ENCODE results near the gene TUBAL3.

GRCh38 chr10:5349362-5349761, 55.3 kb downstream of the TUBAL3 start:
- TF ChIP-seq, protein P1, sequence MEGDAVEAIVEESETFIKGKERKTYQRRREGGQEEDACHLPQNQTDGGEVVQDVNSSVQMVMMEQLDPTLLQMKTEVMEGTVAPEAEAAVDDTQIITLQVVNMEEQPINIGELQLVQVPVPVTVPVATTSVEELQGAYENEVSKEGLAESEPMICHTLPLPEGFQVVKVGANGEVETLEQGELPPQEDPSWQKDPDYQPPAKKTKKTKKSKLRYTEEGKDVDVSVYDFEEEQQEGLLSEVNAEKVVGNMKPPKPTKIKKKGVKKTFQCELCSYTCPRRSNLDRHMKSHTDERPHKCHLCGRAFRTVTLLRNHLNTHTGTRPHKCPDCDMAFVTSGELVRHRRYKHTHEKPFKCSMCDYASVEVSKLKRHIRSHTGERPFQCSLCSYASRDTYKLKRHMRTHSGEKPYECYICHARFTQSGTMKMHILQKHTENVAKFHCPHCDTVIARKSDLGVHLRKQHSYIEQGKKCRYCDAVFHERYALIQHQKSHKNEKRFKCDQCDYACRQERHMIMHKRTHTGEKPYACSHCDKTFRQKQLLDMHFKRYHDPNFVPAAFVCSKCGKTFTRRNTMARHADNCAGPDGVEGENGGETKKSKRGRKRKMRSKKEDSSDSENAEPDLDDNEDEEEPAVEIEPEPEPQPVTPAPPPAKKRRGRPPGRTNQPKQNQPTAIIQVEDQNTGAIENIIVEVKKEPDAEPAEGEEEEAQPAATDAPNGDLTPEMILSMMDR (IDR thresholded peaks at IDR 0.05), result no peak
- TF ChIP-seq IRF3 (IDR thresholded peaks at IDR 0.05; ENCODE audit: low read depth, low read length) (no peak), SIN3A (IDR thresholded peaks at IDR 0.05; ENCODE audit: borderline replicate concordance, low read depth, low read length) (no peak), POLR2AphosphoS5 (IDR thresholded peaks at IDR 0.05; ENCODE audit: low read depth, low read length) (no peak), TCF12 (IDR thresholded peaks at IDR 0.05) (no peak), FOXM1 (IDR thresholded peaks at IDR 0.05; ENCODE audit: low read depth) (no peak), TAF1 (IDR thresholded peaks at IDR 0.05; ENCODE audit: borderline replicate concordance, low read depth, low read length) (no peak), YY1 (IDR thresholded peaks at IDR 0.05; ENCODE audit: low read depth) (no peak), RAD21 (IDR thresholded peaks at IDR 0.05; ENCODE audit: low read length) (no peak)
- TF ChIP-seq, protein P2, sequence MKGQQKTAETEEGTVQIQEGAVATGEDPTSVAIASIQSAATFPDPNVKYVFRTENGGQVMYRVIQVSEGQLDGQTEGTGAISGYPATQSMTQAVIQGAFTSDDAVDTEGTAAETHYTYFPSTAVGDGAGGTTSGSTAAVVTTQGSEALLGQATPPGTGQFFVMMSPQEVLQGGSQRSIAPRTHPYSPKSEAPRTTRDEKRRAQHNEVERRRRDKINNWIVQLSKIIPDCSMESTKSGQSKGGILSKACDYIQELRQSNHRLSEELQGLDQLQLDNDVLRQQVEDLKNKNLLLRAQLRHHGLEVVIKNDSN (IDR thresholded peaks at IDR 0.05; ENCODE audit: borderline replicate concordance, low read depth), result no peak
- TF ChIP-seq, protein P3, sequence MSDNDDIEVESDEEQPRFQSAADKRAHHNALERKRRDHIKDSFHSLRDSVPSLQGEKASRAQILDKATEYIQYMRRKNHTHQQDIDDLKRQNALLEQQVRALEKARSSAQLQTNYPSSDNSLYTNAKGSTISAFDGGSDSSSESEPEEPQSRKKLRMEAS (IDR thresholded peaks at IDR 0.05; ENCODE audit: low read depth), result no peak

Data from SK-N-SH (cell line).